Natural killer cell treated with Interleukin-12 subunit alpha and Interleukin-12 subunit beta and Interleukin-15 and Interleukin-18, amount 100 ng/mL, for 72 hours (primary cell): ENCODE measurements around the gene VRK3. TPM values are rescaled to one million over a fixed set of nuclear protein-coding genes. Genes with fewer than 3 reads are reported as not detected.

Experiments
- ATAC-seq, 2 donors: fragments of 150-1000 bp; cut with Tn5 transposase in 1 of 2; sonication (Bioruptor Pico), chemical (Tn5 transposase) in 1 of 2; 2 replicates each; pipeline ENCODE4 v1.10.0; 2021
- DNase-seq: peaks from one replicate; pipeline ENCODE4 v3.0.0; 2022; ENCODE audit warnings: low spot score
- H3K27ac Mint-ChIP-seq, 2 donors: 1 replicate in 1 of 2; 2 replicates in 1 of 2; pipeline ENCODE4 v1.8.0; 2022; ENCODE audit warnings: mixed read lengths in 2 of 2, mild to moderate bottlenecking in 1 of 2, moderate library complexity in 1 of 2
- H3K27me3 Mint-ChIP-seq, 2 donors: 1 replicate in 1 of 2; 2 replicates in 1 of 2; pipeline ENCODE4 v1.8.0; 2022; ENCODE audit warnings: mixed read lengths in 2 of 2
- H3K36me3 Mint-ChIP-seq: one replicate; pipeline ENCODE4 v1.8.0; 2022; ENCODE audit warnings: mixed read lengths
- H3K4me1 Mint-ChIP-seq, 2 donors: 1 replicate in 1 of 2; 2 replicates in 1 of 2; pipeline ENCODE4 v1.8.0; 2022; ENCODE audit warnings: low read depth in 2 of 2, mixed read lengths in 2 of 2, mild to moderate bottlenecking in 1 of 2
- H3K4me3 Mint-ChIP-seq: one replicate; pipeline ENCODE4 v1.8.0; 2022; ENCODE audit warnings: mixed read lengths
- H3K9me3 Mint-ChIP-seq: 2 replicates; pipeline ENCODE4 v1.8.0; 2022; ENCODE audit warnings: mixed read lengths
- total RNA-seq, 2 donors: library from RNA; stranded (reverse); gene quantifications; one replicate each; pipeline ENCODE4 v1.2.3, GENCODE V29; 2022

The VRK3 gene
- total RNA-seq, 2 donors from 2014 or later = 52.1 to 70.9 TPM

GRCh38 chr19:50020481-50020880, 4.7 kb downstream of the VRK3 start:
- no peak for DNase-seq
- H3K27ac Mint-ChIP-seq = no peak overlapping the region

GRCh38 chr19:50016225-50016807, 8.9 kb downstream of the VRK3 start:
- Mint-ChIP-seq H3K36me3 (peaks cover 28% of the 10 kb centered on the region), H3K27me3 (no peaks in the 10 kb centered on the region), H3K9me3 (no peaks in the 10 kb centered on the region)

More at GRCh38 chr19:50020481-50020880, 4.7 kb downstream of the VRK3 start:
- ATAC-seq = no peak
- Mint-ChIP-seq H3K36me3 (peaks cover 11% of the 10 kb centered on the region), H3K4me3 (no peak overlapping the region), H3K27me3 (no peaks in the 10 kb centered on the region), H3K4me1 (peaks cover 11 to 19% of the 10 kb centered on the region in 2 donors), H3K9me3 (no peaks in the 10 kb centered on the region)

GRCh38 chr19:50008532-50008931, 16.6 kb downstream of the VRK3 start:
- no peak for DNase-seq
- Mint-ChIP-seq H3K4me1 (peaks cover 18 to 23% of the 10 kb centered on the region in 2 donors), H3K36me3 (peaks cover 6% of the 10 kb centered on the region), H3K27me3 (no peaks in the 10 kb centered on the region), H3K4me3 (no peak overlapping the region), H3K27ac (no peak overlapping the region), H3K9me3 (no peaks in the 10 kb centered on the region)
- ATAC-seq = no peak

More at GRCh38 chr19:50016225-50016807, 8.9 kb downstream of the VRK3 start:
- DNase-seq (peak; percentile 56), ATAC-seq (no peak)
- H3K4me3 Mint-ChIP-seq = no peak overlapping the region
- H3K4me1 Mint-ChIP-seq = peaks cover 0 to 8% of the 10 kb centered on the region in 2 donors
- no peak overlapping the region for H3K27ac Mint-ChIP-seq

- H3K27me3 Mint-ChIP-seq = no peaks in the 10 kb centered on the region
- H3K27ac Mint-ChIP-seq = no peak overlapping the region
- H3K4me1 Mint-ChIP-seq = peaks cover 24 to 29% of the 10 kb centered on the region in 2 donors
- DNase-seq (no peak), ATAC-seq (no peak)
- H3K4me3 Mint-ChIP-seq = no peak overlapping the region
- H3K9me3 Mint-ChIP-seq = no peaks in the 10 kb centered on the region
- H3K36me3 Mint-ChIP-seq = no peaks in the 10 kb centered on the region
Measured at GRCh38 chr19:50007947-50008346, 17.2 kb downstream of the VRK3 start.

GRCh38 chr19:50007170-50007569, 18.0 kb downstream of the VRK3 start:
- H3K4me3 Mint-ChIP-seq = no peak overlapping the region
- no peaks in the 10 kb centered on the region for H3K9me3 Mint-ChIP-seq
- H3K27ac Mint-ChIP-seq = no peak overlapping the region
- ATAC-seq (no peak), DNase-seq (no peak)
- no peaks in the 10 kb centered on the region for H3K36me3 Mint-ChIP-seq
- peaks cover 30 to 35% of the 10 kb centered on the region in 2 donors for H3K4me1 Mint-ChIP-seq
- no peaks in the 10 kb centered on the region for H3K27me3 Mint-ChIP-seq

- Mint-ChIP-seq H3K27ac (peak overlapping the region; percentile 70 to 83), H3K9me3 (no peaks in the 10 kb centered on the region), H3K4me3 (no peak overlapping the region), H3K4me1 (peaks cover 39 to 42% of the 10 kb centered on the region in 2 donors), H3K36me3 (no peaks in the 10 kb centered on the region), H3K27me3 (no peaks in the 10 kb centered on the region)
- DNase-seq (no peak), ATAC-seq (peak in 1 of 2 donors; percentile 36)
Measured at GRCh38 chr19:50005428-50005827, 19.7 kb downstream of the VRK3 start.

- no peaks in the 10 kb centered on the region for H3K9me3 Mint-ChIP-seq
- H3K27ac Mint-ChIP-seq = peak overlapping the region; percentile 70 to 83
- peak overlapping the region; percentile 78 for H3K4me3 Mint-ChIP-seq
- H3K27me3 Mint-ChIP-seq = no peaks in the 10 kb centered on the region
- peaks cover 39 to 42% of the 10 kb centered on the region in 2 donors for H3K4me1 Mint-ChIP-seq
- DNase-seq (peak; percentile 76), ATAC-seq (peak; percentile 90 to 93)
- no peaks in the 10 kb centered on the region for H3K36me3 Mint-ChIP-seq
Measured at GRCh38 chr19:50003810-50004419, 21.3 kb downstream of the VRK3 start.

- ATAC-seq = peak; percentile 68 to 72
- no peaks in the 10 kb centered on the region for H3K9me3 Mint-ChIP-seq
- H3K27ac Mint-ChIP-seq = peak overlapping the region; percentile 70 to 83
- H3K4me3 Mint-ChIP-seq = peak overlapping the region; percentile 78
- H3K27me3 Mint-ChIP-seq = no peaks in the 10 kb centered on the region
- no peaks in the 10 kb centered on the region for H3K36me3 Mint-ChIP-seq
- peak; percentile 67 for DNase-seq
- peaks cover 39 to 42% of the 10 kb centered on the region in 2 donors for H3K4me1 Mint-ChIP-seq
Measured at GRCh38 chr19:50003254-50003788, 21.9 kb downstream of the VRK3 start.

GRCh38 chr19:50002386-50002960, 22.7 kb downstream of the VRK3 start:
- Mint-ChIP-seq H3K36me3 (peaks cover 5% of the 10 kb centered on the region), H3K27ac (no peak overlapping the region), H3K4me3 (peak overlapping the region; percentile 78)

GRCh38 chr19:50001775-50002174, 23.4 kb downstream of the VRK3 start:
- H3K27ac Mint-ChIP-seq = no peak overlapping the region
- ATAC-seq (no peak), DNase-seq (no peak)
- peaks cover 6% of the 10 kb centered on the region for H3K36me3 Mint-ChIP-seq
- H3K9me3 Mint-ChIP-seq = no peaks in the 10 kb centered on the region
- H3K27me3 Mint-ChIP-seq = no peaks in the 10 kb centered on the region
- no peak overlapping the region for H3K4me3 Mint-ChIP-seq
- peaks cover 43 to 44% of the 10 kb centered on the region in 2 donors for H3K4me1 Mint-ChIP-seq

More at GRCh38 chr19:50002386-50002960, 22.7 kb downstream of the VRK3 start:
- Mint-ChIP-seq H3K9me3 (no peaks in the 10 kb centered on the region), H3K4me1 (peaks cover 44 to 46% of the 10 kb centered on the region in 2 donors), H3K27me3 (no peaks in the 10 kb centered on the region)
- no peak for ATAC-seq
- DNase-seq = no peak

GRCh38 chr19:50000841-50001557, 24.2 kb downstream of the VRK3 start:
- no peak for DNase-seq
- Mint-ChIP-seq H3K4me3 (no peak overlapping the region), H3K27ac (no peak overlapping the region), H3K27me3 (no peaks in the 10 kb centered on the region), H3K4me1 (peaks cover 43 to 44% of the 10 kb centered on the region in 2 donors), H3K9me3 (no peaks in the 10 kb centered on the region), H3K36me3 (peaks cover 6% of the 10 kb centered on the region)
- no peak for ATAC-seq

- DNase-seq (no peak), ATAC-seq (no peak)
- Mint-ChIP-seq H3K36me3 (peaks cover 6% of the 10 kb centered on the region), H3K9me3 (no peaks in the 10 kb centered on the region), H3K4me3 (no peak overlapping the region), H3K27me3 (no peaks in the 10 kb centered on the region), H3K27ac (no peak overlapping the region), H3K4me1 (peaks cover 39 to 43% of the 10 kb centered on the region in 2 donors)
Measured at GRCh38 chr19:50000038-50000840, 24.9 kb downstream of the VRK3 start.
